Measurements from ENCODE around the gene MAFB.

- TF ChIP-seq CTCF (IDR thresholded peaks at IDR 0.05) (no peak), POLR2A (IDR thresholded peaks at IDR 0.05) (no peak), POLR2AphosphoS5 (IDR thresholded peaks at IDR 0.05; ENCODE audit: insufficient read depth in 1 of 2, low read depth in 1 of 2) (no peak)
These were observed 622 bp downstream of the MAFB start for GRCh38 chr20:40688129-40689099.

All from vagina (tissue), 2 donors.